HG03469 (cell line): ENCODE measurements around the gene SERPINH1.

Experiments used
- ATAC-seq: cut with Tn5 transposase; IDR thresholded peaks from one replicate; pipeline ENCODE4 v1.9.1; 2021; ENCODE audit warnings: mild to moderate bottlenecking, moderate library complexity, moderate number of reproducible peaks; ENCODE audit not compliant: unreplicated experiment

SERPINH1 gene

DNA sequence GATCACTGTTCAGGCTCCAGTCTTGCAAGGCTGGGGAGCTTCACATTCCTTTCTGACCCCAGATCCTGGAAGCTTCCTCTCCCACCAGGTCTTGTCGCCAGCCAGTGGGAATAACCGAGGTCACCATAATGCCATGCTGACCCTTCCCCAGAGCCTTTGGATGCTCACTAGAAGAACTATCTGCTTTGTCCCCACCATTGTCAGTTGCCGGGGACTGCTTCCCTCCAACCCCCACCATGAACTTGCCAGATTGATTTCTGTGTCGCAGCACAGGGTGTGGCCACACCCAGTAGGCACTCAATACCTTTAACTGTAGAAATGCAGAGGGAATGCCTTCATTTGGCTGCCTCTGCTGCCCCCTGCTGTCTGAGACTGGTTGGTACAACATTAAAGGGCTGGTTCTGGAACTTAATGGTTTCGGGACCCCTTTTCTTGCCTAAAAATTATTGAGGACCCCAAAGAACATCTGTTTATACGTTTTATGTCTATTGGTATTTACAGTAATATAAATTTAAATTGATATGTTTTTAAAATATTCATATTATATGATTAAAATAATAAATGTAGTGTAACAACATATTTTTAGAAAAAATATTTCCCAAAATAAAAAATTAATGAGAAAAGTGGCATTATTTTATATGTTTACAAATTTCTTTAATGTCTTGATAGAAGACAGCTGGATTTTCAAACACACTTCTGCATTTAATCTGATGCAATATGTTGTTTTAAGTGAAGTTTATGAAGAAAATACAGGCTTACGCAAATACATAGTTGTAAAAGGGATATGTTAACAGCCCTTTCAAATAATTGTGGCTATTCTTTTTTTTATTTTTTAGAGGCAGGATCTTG, 29.6 kb upstream of the SERPINH1 start:
- ATAC-seq: no peak

DNA sequence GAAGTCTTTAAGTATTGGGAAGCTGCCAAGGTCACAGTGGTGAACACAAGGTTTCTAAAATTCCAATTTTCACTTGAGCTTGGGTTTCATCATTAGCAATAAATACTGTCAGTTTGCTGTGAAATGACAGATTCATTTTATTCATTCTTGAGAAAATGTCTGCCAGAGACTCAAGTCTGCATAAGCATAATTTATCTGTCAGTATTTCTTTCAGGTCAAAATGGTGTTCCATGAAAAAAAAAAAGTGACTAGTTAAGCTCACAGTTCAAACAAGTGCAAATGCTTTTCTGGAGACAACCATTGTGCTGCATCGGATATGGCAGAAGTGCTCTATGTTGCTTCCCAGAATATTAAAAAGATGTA, 28.2 kb upstream of the SERPINH1 start:
- no peak for ATAC-seq

GRCh38 chr11:75534259-75535069, 27.6 kb upstream of the SERPINH1 start:
- no peak for ATAC-seq

- no peak for ATAC-seq
Measured at GRCh38 chr11:75535071-75535470, 27.0 kb upstream of the SERPINH1 start.

GRCh38 chr11:75536786-75537641, 25.0 kb upstream of the SERPINH1 start:
- peak; percentile 68 for ATAC-seq

DNA sequence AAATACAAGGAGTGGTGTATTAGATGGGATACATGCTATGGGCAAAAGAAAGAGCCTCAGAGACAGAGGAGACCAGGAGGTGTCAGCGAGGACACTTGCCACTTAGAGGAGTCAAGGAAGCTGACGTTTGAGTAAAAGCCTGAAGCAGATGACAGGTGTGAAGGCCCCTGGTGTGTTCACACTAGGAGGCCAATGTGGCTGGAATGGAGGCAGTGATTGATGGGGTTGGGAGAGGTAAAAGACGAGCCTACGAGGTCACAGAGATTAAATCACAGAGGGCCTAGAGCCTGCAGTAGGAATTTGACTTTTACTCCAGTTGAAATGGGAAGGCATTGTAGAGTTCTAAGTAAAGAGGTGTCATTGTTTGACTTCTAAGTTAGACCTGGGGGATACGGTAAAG, 24.3 kb upstream of the SERPINH1 start:
- peak; percentile 10 for ATAC-seq

DNA sequence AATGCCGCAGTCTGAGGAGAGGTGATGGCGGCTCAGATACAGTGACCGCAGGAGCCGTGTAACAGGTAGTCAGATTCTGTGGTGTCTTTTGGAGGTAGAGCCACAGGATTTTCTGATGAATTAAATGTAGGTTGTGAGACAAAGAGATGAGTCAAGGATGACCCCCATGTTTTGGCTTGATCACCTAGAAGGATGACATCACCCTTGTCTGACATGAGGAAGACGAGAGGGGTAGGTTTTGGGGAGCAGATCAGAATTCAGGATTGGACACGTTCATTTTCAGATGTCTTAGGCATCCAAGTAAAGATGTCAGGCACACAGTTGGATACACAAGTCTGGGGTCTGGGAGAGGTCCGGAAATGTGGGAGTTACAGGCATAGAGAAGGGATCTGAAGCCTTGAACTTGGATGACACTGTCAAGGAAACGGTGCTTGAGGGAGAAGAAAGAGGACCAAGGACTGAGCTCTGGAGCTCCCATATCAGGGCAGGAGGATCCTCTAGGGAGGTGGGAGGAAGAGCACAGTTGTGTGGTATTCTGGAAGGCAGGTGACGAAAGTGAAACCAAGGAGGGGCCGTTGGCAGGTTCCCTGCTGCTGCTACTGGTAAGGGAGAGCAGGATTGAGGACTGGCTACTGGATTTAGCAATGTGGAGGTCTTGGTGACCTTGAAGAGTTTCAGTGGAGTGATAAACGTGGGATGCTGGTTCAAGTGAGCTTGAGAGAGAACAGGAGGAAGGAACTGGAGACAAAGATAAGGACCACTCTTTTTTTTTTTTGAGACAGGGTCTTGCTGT, 23.7 kb upstream of the SERPINH1 start:
- ATAC-seq: no peak

DNA sequence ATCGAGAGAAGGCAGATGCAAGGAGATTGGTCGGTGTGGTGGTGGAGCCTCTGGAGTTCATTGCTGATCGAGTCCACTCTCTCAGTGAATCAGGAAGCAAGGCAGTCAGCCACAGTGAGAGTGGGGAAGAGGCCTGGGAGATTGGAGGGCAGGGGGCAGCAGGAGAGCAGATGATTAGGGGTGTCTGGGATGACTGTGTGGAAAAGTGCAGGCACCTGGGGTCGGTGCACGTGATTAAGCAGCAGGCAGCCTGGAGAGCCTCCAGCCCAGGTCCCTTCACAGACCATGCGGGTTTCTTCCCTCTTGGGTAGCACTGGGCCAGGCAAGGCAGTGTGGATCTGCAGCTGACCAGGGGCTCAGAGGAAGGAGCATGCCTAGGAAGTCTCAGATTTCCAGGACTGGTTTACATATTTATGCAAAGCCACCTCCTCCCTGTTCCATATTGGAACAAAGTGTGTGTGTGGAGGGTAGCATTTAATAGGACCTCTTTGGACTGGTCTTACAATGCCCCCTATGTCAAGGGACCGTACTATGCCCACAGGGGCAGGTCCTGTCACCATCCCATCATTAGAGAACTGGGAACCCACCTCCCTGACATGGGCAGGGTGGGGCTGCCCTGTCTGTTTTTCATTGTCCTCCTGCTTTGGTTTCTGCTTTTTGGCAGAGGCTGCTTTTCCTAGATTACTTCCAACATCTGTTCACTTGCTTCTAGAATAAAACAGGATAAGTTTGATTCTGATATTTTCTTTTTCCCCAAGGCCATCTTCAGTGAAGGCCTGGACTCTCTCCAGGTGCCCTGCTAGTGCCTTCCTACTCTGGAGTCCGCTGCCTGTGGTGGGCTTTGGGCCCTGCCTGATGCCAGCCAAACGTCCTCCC, 22.4 kb upstream of the SERPINH1 start:
- ATAC-seq: no peak

GRCh38 chr11:75541193-75542087, 20.6 kb upstream of the SERPINH1 start:
- no peak for ATAC-seq

DNA sequence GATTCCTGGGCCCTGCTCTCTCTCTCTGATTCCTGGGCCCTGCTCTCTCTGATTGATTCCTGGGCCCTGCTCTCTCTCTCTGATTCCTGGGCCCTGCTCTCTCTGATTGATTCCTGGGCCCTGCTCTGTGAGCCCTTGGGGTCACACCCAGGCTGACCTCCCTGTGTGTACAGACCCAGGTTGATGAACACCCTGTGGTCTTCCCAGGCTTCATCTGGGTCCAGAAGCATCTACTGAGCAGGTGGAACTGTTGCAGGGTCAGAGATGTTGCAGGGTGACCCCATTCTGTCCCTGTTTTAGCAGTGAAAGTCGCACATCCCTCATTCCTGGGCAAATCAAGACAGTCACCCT, 20.0 kb upstream of the SERPINH1 start:
- no peak for ATAC-seq

- no peak for ATAC-seq
Measured at GRCh38 chr11:75543806-75544205, 18.2 kb upstream of the SERPINH1 start.

- ATAC-seq: no peak
Measured at GRCh38 chr11:75547177-75547576, 14.9 kb upstream of the SERPINH1 start.

- ATAC-seq: no peak
Measured at GRCh38 chr11:75547617-75548058, 14.4 kb upstream of the SERPINH1 start.

DNA sequence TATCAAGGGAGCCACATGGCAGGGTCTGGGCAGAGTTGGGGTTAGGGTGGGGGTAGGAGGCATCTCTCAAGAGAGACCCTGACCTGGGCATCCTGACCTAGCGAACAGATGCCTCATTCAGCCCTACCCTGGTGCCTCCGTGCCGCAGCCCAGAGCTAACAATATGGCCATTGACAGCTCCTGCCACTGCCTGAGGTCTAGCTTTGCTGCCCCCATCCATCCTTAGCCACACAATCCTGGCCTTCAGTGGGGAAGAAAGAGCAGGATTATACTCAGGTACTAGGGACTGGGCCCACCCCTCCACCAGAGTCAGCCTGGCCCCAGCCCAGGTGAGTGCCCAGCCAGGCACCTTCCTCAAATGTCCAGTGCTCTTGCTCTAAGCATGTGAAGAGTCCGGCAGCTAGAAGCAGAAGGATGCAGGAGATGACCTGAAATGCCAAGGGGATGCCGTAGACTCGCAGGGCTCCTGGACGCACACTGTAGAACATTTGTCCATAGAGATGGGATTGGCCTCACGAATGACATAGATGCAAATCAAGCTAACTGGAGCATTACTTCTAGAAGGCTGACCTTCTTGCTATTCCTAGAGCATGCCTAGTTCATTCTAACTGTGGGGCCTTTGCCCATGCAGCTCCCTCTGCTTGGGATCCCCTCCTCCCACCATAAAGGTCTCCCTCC, 13.3 kb upstream of the SERPINH1 start:
- no peak for ATAC-seq

DNA sequence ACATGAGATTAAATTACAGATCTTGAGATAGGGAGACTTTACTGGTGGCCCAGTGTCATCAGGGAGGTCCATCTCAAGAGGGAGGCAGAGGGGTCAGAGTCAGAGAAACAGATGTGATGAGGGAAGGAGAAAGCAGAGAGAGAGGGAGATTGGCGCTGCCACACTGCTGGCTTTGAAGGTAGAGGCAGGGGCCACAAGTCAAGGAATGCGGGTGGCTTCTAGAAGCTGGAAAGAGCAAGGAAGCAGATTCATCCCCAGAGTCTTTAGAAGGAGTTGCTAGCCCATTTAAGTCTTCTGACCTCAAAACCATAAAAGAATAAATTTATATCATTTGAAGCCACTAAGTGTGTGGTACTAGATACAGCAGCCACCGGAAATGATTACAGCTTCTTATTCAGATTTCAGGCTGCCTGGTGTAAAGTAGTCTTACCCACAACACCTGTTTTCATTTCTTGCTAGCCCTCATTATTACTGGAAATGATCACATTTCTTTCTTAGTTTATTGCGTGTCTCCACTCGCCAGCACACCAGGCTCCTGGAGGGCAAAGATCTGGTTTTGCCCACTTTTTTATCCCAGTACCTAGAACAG, 12.6 kb upstream of the SERPINH1 start:
- ATAC-seq: no peak

GRCh38 chr11:75553182-75553581, 8.9 kb upstream of the SERPINH1 start:
- ATAC-seq: no peak

GRCh38 chr11:75553889-75554257, 8.2 kb upstream of the SERPINH1 start:
- no peak for ATAC-seq
